ENCODE data around the gene RAP1GAP2. TPM values are rescaled to one million over a fixed set of nuclear protein-coding genes. Genes with fewer than 3 reads are reported as not detected.

Gene RAP1GAP2
- polyA plus RNA-seq, 1 experiment = 4.8 TPM

- Histone ChIP-seq H3K4me3 (ENCODE audit: low read depth, low read length) (no peak overlapping the region), H3K27me3 (ENCODE audit: control insufficient read depth, insufficient read depth, low read length) (no peaks in the 10 kb centered on the region), H3K36me3 (ENCODE audit: control insufficient read depth, insufficient read depth, low read length) (peaks cover 5% of the 10 kb centered on the region)
- no peak for TF ChIP-seq CTCF (IDR thresholded peaks at IDR 0.05; ENCODE audit: insufficient read depth, low read depth, low read length)
- ChIA-PET CTCF (interaction anchor here (0.6 to 2.2 kb wide), 4 partner anchors 8 to 157 kb away, joined by 3 to 10 read pairs (median 3); no protein-coding TSS in a partner anchor), POLR2A (no interaction called here)
- no peak for DNase-seq (ENCODE audit: low read depth)
Observed at GRCh38 chr17:3004925-3005324, 208.7 kb downstream of the RAP1GAP2 start.

- Histone ChIP-seq H3K27me3 (ENCODE audit: control insufficient read depth, insufficient read depth, low read length) (no peaks in the 10 kb centered on the region), H3K36me3 (ENCODE audit: control insufficient read depth, insufficient read depth, low read length) (peaks cover 5% of the 10 kb centered on the region), H3K4me3 (ENCODE audit: low read depth, low read length) (no peak overlapping the region)
- TF ChIP-seq CTCF (IDR thresholded peaks at IDR 0.05; ENCODE audit: insufficient read depth, low read depth, low read length) = no peak
- POLR2A ChIA-PET = no interaction called here
- no peak for DNase-seq (ENCODE audit: low read depth)
- CTCF ChIA-PET = no interaction called here
Observed at GRCh38 chr17:3005696-3006095, 209.5 kb downstream of the RAP1GAP2 start.

- TF ChIP-seq CTCF (IDR thresholded peaks at IDR 0.05; ENCODE audit: insufficient read depth, low read depth, low read length) = no peak
- ChIA-PET CTCF (interaction anchor here (1.2 to 1.6 kb wide), 2 partner anchors 12 to 158 kb away, joined by 4 to 7 read pairs; no protein-coding TSS in a partner anchor), POLR2A (no interaction called here)
- Histone ChIP-seq H3K36me3 (ENCODE audit: control insufficient read depth, insufficient read depth, low read length) (peaks cover 5% of the 10 kb centered on the region), H3K4me3 (ENCODE audit: low read depth, low read length) (no peak overlapping the region), H3K27me3 (ENCODE audit: control insufficient read depth, insufficient read depth, low read length) (no peaks in the 10 kb centered on the region)
- DNase-seq (ENCODE audit: low read depth) = no peak
Observed at GRCh38 chr17:3006801-3007200, 210.6 kb downstream of the RAP1GAP2 start.

- POLR2A ChIA-PET = no interaction called here
- CTCF ChIA-PET = interaction anchor here (0.9 to 1.9 kb wide), 4 partner anchors 12 to 159 kb away, joined by 3 to 14 read pairs (median 6); no protein-coding TSS in a partner anchor
Observed at GRCh38 chr17:3007651-3008121, 211.4 kb downstream of the RAP1GAP2 start.

More at GRCh38 chr17:3007651-3008121, 211.4 kb downstream of the RAP1GAP2 start:
- Histone ChIP-seq H3K4me3 (ENCODE audit: low read depth, low read length) (no peak overlapping the region), H3K36me3 (ENCODE audit: control insufficient read depth, insufficient read depth, low read length) (peaks cover 5% of the 10 kb centered on the region), H3K27me3 (ENCODE audit: control insufficient read depth, insufficient read depth, low read length) (no peaks in the 10 kb centered on the region)
- no peak for TF ChIP-seq CTCF (IDR thresholded peaks at IDR 0.05; ENCODE audit: insufficient read depth, low read depth, low read length)
- DNase-seq (ENCODE audit: low read depth) = no peak
